ENCODE measurements around the gene ZFC3H1.

DNA sequence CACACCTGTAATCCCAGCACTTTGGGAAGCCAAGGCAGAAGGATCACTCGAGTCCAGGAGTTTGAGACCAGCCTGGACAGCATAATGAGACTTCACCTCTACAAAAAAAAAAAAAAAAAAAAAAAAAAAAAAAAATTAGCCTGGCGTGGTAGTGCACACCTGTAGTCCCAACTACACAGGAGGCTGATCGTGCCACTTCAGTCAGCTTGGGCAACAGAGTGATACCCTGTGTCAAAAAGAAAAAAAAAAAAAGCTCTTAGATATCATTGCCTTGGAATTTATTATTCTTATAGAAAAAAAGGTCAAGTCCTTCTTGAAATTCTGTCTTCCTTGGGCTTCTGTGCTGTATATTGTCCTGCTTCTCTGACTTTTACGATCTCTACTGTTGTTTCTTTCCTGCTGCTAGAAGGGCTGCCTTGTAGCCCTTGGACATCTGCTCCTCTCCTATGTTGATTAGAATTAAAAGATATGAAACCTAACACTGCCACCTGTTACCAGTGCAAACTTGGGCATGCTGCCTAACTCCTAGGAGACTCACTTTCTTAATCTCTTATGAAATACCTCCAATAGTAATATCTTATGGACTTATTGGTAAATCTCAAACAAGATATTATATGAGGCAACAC lies 28.0 kb upstream of the ZFC3H1 start:
- TF ChIP-seq, protein P1, sequence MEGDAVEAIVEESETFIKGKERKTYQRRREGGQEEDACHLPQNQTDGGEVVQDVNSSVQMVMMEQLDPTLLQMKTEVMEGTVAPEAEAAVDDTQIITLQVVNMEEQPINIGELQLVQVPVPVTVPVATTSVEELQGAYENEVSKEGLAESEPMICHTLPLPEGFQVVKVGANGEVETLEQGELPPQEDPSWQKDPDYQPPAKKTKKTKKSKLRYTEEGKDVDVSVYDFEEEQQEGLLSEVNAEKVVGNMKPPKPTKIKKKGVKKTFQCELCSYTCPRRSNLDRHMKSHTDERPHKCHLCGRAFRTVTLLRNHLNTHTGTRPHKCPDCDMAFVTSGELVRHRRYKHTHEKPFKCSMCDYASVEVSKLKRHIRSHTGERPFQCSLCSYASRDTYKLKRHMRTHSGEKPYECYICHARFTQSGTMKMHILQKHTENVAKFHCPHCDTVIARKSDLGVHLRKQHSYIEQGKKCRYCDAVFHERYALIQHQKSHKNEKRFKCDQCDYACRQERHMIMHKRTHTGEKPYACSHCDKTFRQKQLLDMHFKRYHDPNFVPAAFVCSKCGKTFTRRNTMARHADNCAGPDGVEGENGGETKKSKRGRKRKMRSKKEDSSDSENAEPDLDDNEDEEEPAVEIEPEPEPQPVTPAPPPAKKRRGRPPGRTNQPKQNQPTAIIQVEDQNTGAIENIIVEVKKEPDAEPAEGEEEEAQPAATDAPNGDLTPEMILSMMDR (IDR thresholded peaks at IDR 0.05): no peak
- TF ChIP-seq POLR2A (IDR thresholded peaks at IDR 0.05): no peak
